GM12875 (cell line): ENCODE measurements around the gene CARM1.

ENCODE experiments used
- H3K4me3 ChIP-seq: one replicate; pipeline ENCODE4 v1.5.1; 2011; ENCODE audit warnings: low read depth, low read length, control low read depth
- TF ChIP-seq, protein P1 (sequence below): IDR thresholded peaks from 2 replicates; pipeline ENCODE4 v1.5.1; 2011; ENCODE audit warnings: low read depth, mild to moderate bottlenecking, control low read depth, inconsistent platforms, low read length, moderate library complexity, borderline replicate concordance; ENCODE audit not compliant: insufficient read depth

The CARM1 gene

DNA sequence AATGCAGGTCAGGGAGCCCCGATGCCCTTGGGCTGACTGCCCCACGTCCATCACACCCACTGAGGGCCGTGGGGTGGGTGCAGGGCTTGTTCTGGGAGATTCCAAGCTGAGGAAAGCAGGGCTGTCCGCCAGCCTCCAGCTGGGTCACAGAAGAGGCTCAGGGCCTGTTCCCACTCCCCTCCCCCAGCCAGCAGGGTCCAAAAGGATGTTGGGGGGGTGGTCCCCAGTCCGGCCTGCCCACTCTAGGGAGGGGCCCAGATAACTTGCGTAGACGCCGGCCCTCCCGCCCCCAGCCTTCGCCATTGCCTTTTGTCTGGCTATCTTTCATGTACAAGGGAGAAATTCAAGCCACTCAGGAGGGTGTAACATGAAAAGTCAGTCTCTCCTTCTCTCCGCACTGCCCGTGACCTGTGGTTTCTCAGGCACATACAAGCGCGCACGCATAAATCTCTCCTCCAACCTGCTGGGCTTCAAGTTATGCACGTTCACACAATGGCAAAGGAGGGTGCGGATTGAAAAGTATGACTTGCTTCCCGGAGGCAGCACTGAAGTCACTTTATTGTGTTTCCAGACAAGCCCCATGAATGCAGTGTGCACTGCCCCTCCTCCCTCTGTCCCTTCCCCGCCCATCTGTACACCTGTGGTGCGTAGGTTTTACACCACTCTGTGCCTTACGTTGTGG, 20.2 kb downstream of the CARM1 start:
- H3K4me3 ChIP-seq, result no peak overlapping the region
- TF ChIP-seq, protein P1, sequence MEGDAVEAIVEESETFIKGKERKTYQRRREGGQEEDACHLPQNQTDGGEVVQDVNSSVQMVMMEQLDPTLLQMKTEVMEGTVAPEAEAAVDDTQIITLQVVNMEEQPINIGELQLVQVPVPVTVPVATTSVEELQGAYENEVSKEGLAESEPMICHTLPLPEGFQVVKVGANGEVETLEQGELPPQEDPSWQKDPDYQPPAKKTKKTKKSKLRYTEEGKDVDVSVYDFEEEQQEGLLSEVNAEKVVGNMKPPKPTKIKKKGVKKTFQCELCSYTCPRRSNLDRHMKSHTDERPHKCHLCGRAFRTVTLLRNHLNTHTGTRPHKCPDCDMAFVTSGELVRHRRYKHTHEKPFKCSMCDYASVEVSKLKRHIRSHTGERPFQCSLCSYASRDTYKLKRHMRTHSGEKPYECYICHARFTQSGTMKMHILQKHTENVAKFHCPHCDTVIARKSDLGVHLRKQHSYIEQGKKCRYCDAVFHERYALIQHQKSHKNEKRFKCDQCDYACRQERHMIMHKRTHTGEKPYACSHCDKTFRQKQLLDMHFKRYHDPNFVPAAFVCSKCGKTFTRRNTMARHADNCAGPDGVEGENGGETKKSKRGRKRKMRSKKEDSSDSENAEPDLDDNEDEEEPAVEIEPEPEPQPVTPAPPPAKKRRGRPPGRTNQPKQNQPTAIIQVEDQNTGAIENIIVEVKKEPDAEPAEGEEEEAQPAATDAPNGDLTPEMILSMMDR, result no peak

GRCh38 chr19:10892256-10892655, 20.9 kb downstream of the CARM1 start:
- H3K4me3 ChIP-seq, result no peak overlapping the region
- TF ChIP-seq, protein P1, result no peak

DNA sequence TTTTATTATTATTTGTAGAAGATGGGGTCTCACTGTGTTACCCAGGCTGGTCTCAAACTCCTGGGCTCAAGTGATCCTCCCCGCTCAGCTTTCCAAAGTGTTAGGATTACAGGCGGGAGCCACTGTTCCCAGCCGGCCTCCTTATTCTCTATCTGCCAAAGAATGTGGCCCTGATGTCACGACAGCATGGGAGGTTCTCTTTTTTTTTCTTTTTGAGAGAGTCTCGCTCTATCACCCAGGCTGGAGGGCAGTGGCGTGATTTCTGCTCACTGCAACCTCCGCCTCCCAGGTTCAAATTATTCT, 23.5 kb downstream of the CARM1 start:
- TF ChIP-seq, protein P1, result no peak
- H3K4me3 ChIP-seq, result no peak overlapping the region

- TF ChIP-seq, protein P1, result no peak
- no peak overlapping the region for H3K4me3 ChIP-seq
Observed at GRCh38 chr19:10895363-10895762, 24.0 kb downstream of the CARM1 start.

DNA sequence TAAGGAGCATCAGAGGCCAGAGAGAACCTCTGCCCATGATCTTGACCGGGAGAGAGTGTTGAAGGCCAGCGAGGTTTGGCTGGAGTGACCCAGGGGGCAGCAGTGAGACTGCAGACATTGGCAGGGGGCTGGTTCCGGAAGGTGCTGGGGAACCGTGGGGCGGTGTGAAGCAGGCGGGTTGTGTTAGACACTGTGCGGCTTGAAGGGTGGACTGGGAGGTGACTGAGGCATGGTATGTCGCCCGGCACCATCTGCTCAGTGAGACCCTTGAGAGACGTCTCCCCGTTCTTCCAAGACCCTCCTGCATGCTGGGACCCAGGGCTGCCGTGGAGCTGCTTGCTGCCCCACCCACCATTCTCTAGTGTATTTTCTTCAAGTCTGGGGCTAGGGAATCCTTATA, 24.6 kb downstream of the CARM1 start:
- H3K4me3 ChIP-seq, result no peak overlapping the region
- TF ChIP-seq, protein P1, result no peak

GRCh38 chr19:10896851-10897526, 25.6 kb downstream of the CARM1 start:
- TF ChIP-seq, protein P1, result no peak
- no peak overlapping the region for H3K4me3 ChIP-seq

DNA sequence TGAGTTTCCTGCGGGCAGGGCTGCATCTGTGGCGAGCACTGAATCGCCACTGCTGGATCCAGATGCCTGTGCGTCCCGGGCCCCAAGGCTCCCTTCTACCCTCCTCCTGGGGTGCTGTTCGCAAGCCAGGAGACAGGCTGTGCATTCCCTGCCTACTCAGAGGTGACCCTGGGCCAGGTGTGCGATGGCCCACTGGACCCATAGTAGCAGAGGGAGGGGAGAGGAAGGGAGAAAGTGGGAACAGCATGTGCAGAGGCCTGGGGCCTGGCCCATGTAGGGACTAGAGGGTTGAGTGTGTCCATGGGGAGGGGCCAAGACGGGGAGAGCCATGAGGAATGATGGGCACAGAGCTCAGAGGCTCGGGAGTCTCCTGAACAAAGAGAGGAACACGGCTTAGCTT, 27.3 kb downstream of the CARM1 start:
- H3K4me3 ChIP-seq, result no peak overlapping the region
- TF ChIP-seq, protein P1, result no peak
